ENCODE measurements around the gene SYS1.
"Not testable (repeated sequence)": the region's sequence is repeated elsewhere in the genome, so short reads cannot be mapped to it uniquely, and the experiment has no call there.

Gene SYS1

DNA sequence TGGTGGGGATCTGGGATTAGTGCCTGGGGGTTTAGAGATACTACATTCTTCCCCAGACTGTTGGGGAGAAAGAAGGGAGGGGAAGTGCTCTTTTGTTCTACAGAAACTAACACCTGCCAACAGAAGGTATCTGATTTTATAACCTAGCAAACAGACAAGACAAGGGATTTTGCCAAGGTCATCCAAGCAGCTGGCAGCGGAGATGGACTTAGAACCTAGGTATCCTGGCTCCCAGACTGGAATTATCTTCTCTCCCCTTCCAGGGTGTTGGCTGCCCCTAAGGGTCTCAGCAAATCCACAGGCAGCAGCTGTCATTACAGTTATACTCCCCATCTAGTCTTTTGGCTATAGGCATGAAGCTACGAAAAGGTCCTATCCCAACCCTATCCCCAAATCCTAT, 23.2 kb upstream of the SYS1 start:
- no peak for DNase-seq (ENCODE audit: insufficient read length, low spot score)
- FAIRE-seq: no peak

DNA sequence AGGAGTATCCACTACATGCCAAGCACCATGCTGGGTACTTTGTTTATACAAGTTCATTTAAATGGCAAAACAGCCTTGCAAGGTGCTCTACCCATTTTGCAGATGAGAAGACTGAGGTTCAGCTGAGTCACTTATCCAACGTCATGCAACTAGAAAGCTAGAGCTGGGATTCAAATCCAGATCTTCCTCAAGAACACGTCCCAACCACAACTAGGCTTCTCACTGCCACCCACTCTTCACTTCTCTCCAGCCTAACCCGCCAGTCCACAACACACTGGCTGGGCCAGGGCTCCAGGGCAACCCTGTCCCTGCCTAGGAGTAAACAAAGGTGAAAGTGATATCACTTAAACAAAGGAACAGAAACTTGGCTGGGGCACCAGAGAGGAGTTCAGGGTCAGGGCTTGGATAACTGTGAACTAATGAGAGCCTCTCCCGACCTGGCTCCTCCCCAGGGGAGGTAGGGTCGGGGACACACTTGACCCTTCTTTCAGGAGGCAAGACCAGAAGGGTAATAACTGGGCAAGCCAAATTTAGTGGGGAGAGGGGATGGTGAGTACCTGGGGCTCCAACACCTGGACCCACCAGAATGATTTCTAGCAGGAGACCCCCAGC, 22.6 kb upstream of the SYS1 start:
- DNase-seq (ENCODE audit: insufficient read length, low spot score) (no peak), FAIRE-seq (no peak)

GRCh38 chr20:45340951-45341350, 22.0 kb upstream of the SYS1 start:
- no peak for FAIRE-seq
- no peak for DNase-seq (ENCODE audit: insufficient read length, low spot score)

DNA sequence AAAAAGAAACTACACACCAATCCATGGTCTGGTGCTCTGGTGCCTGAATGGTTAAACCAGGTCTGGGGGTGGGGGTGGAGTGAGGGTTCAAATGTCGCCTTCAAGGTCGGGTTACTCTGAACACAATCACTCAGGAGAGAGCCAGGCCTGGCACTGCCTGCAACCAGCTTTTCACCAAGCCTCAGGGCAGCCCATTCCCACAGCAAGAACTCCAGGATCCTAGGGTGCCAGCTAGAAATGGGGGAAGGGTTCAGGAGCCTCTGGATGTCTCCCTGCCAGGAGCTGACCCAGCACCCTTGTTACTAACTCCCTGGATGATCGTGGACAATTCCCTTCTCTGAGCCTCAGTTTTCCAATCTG, 21.4 kb upstream of the SYS1 start:
- FAIRE-seq (no peak), DNase-seq (ENCODE audit: insufficient read length, low spot score) (no peak)

- DNase-seq (ENCODE audit: insufficient read length, low spot score) (no peak), FAIRE-seq (no peak)
Measured at GRCh38 chr20:45341939-45342854, 20.8 kb upstream of the SYS1 start.

DNA sequence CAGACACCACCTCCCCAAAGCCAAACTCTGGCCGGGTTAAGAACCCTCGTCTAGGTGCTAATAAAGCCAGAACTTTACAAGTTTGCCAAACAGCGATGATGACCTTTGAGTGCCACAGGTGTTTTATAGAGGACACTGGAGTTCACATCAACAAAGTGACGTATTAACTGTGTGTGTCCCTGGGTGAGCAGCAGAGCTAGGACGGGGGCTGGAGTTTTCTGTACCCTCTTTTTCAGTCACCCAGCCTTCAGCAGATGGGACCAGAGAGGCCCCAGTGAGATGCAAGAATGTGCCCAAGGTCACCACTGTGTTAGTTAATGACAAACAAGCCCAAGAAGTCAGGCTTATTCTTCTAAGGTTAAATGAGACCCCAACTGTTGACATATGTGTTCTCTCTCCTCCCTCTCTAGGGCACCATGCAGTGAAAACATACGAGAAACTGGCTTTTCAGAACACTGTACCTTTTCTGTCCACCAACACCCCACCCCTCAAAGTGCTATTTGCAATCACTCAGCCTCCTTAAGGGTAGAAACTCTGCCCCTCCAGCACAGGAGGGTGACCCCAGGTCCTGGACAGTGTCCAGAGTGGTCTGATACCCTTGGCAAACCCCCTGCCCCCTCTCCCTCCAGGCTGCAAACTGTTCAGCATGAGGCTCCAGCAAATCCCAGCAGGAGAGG, 20.0 kb upstream of the SYS1 start:
- FAIRE-seq (no peak), DNase-seq (ENCODE audit: insufficient read length, low spot score) (no peak)

DNA sequence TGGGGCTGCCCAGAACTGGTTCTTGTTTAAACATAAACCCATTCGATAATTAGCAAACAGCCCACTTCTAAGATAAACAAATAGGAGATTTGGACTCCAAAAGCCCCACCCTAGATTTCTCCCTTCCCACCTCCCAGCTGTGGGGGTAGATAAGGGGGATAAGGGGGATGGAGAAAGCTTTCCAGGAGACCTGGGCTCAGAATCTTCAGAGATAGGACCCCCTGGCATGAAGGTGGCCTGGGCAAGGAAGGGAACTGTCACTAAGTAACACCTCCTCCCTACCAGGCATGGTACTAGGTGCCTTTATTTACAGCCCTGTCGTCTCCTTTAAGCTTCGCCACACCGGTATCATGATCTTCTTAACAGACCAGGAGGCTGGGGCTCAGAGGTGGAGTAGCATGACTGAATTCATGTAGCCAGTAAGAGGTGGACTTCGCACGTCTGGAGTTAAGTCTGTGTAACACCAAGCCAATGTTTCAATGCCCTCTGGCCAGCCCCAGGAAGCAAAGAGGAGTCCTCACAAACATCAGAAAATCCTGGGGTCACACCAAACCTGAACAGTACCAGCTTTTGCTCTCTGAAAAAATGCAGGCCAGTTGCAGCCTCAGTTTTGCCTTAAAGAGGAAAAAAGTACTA, 19.3 kb upstream of the SYS1 start:
- FAIRE-seq (no peak), DNase-seq (ENCODE audit: insufficient read length, low spot score) (no peak)

DNA sequence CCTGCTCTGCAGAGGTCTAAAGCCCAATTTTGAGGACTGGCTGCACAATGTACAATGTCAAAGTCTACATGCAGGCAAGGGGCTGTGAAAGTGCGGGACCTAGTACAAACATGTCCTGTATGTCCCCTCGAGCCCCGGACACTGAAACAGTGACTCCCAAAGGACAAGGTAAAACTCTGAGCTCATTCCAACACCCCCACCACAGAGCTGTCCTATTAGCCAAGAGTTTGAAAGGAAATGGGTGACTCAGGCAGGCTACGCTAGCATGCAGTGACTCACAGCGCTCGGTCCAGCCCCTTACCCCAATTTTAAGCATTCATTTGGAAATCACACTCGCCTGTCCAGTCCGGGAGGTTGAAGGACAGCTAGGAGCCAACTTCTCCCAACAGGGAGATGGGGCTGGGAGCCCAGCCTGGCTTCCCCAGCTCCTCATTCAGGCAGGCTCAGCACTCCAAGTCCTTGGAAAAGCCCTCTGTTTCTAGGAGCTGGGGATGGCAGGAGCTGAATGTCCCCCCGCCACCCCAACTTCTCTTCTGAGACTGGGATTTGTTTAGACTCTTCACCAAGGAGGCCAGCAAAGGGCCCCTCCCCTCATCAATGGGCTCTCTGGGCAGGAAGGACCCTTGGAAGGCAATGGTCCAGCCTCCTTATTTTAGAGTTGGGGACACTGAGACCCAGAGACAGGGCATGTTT, 18.6 kb upstream of the SYS1 start:
- DNase-seq (ENCODE audit: insufficient read length, low spot score): no peak
- no peak for FAIRE-seq

DNA sequence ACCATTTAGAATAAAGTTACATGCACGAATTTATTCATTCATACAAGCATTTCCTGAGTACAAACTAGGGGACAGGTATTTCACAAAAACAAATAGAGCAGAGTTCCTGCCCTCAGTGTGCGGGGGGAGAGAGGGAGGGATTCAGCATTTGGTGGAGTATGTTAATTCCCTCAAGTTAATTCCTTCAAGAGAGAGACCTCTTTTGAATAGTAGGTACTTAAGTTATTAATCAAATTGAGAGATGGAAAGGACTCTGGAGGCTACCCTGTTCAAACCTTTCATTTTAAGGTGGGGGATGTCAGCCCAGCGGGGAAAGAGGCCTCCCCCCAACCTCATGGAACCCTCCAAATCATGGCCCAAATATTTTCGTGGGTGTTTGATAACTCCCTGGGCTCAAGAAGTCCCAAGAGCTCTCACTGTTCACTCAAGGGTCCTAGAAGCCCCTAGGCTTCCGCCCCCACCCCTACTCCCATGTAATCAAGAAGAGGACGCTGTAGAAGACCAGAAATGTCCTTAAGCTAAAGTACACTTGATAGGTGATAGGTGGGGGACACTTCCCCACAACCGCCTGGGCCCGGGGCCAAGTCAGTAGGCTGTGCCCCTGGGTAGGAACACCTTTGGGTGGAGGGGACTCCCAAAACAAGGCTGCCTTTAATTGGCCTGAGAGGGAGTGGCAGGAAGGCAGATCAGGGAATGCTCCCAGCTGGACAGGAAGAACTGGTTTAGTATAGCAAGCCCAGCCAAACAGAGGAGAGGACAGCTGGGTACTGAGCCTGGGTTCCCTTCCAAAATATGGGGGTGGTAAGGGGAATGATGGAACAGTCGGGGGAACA, 17.6 kb upstream of the SYS1 start:
- FAIRE-seq: no peak

DNA sequence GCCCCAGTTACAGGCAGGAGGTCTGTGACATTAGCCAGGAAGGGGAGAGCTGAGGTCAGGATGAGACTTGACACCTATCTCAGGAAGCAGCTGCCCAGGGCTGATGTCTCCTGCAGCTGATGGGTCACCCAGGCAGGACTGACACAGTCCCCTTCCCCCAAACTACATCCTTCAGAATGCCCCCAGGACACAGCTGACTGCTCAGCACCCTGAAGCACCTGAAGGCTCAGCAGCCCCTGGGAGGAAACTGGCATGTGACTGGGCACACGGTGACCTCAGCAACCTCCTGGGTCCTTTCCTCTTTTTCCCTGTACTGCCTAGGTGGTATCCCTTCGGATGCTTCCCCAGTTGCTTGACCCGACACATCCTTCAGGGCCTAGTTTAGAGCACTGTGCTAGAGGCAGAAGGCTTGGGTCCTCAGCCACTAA, 16.7 kb upstream of the SYS1 start:
- DNase-seq (ENCODE audit: insufficient read length, low spot score) (no peak), FAIRE-seq (no peak)

More for the DNA sequence above, 17.6 kb upstream of the SYS1 start:
- no peak for DNase-seq (ENCODE audit: insufficient read length, low spot score)

GRCh38 chr20:45346851-45347250, 16.1 kb upstream of the SYS1 start:
- FAIRE-seq: no peak
- no peak for DNase-seq (ENCODE audit: insufficient read length, low spot score)

- FAIRE-seq: no peak
- DNase-seq (ENCODE audit: insufficient read length, low spot score): no peak
Measured at GRCh38 chr20:45347297-45347935, 15.5 kb upstream of the SYS1 start.

GRCh38 chr20:45347936-45348778, 14.8 kb upstream of the SYS1 start, which contains the start of gene SDC4:
Gene SDC4, minus strand, starts transcription at chr20:45348424. Its CDS starts 40 bp downstream, at chr20:45348384.
- DNase-seq (ENCODE audit: insufficient read length, low spot score): no peak
- no peak for FAIRE-seq

DNA sequence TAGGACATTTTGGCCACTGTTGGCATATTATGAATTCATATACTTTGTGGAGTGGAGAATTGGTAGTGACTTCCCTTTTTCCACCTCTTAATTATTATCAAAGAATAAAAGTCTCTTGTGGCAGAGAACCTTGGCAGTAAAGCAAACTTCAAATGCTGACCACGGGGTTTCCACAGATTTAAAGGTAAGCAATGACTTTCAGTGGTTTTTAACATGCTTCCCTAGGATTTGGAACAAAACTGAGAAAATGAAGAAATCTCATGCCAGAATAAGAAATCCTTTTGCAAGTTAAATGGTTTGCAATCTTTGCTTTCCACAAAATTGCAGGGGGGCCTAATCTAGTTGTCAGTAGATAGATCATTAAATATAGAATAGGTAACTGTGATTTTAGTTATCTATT, 12.7 kb upstream of the SYS1 start:
- no peak for DNase-seq (ENCODE audit: insufficient read length, low spot score)
- FAIRE-seq: no peak

DNA sequence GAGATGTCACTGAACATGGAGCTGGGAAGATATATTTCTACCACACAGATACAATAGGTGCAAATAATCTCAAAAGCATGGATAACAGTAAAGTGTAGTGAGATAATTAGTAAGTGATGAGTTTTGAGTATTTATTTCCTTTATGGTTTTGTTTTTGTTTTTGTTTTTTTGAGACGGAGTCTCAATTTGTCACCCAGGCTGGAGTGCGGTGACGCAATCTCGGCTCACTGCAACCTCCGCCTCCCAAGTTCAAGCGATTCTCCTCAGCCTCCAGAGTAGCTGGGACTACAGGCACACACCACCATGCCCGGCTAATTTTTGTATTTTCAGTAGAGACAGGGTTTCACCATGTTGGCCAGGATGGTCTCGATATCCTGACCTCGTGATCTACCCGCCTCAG, 12.2 kb upstream of the SYS1 start:
- not testable (repeated sequence) for FAIRE-seq

GRCh38 chr20:45352729-45353128, 10.2 kb upstream of the SYS1 start:
- DNase-seq (ENCODE audit: insufficient read length, low spot score): no peak

More for the DNA sequence above, 12.2 kb upstream of the SYS1 start:
- DNase-seq (ENCODE audit: insufficient read length, low spot score): not testable (repeated sequence)

DNA sequence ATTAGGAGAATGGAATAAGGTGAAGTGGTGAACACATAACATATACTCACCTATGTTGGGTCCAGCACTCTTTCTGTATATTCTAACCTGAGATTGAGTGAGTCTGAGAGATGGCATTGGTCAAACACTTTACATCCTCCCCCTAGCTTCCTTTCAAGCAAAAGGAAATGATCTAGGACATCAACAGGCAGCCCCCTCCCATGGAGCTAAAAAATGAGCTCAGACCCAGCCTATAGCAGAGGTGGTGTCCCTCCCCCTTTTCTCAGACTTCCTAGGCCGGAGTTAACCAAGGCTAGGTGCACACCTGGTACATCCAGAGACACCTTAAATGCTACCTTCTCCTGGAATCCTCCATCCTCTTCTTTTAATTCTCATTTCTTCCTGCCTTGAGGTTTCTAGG, 9.2 kb upstream of the SYS1 start:
- DNase-seq (ENCODE audit: insufficient read length, low spot score) (no peak), FAIRE-seq (no peak)

More at GRCh38 chr20:45352729-45353128, 10.2 kb upstream of the SYS1 start:
- no peak for FAIRE-seq
